SK-N-MC (cell line): ENCODE measurements around the gene NEK1.

Experiments
- DNase-seq: peaks from one replicate; pipeline ENCODE4 v3.0.0-alpha.2; 2011; ENCODE audit warnings: low read depth, low spot score
- H3K27ac ChIP-seq: fragments of 200-600 bp; sonication (generic); 2 replicates; pipeline ENCODE4 v1.5.1; 2016; ENCODE audit warnings: mixed run types
- H3K36me3 ChIP-seq: fragments of 200-600 bp; sonication (generic); 2 replicates; pipeline ENCODE4 v1.6.1; 2017; ENCODE audit warnings: antibody characterized with exemption, low read length, mixed read lengths; ENCODE audit not compliant: insufficient read depth
- H3K4me3 ChIP-seq: fragments of 200-600 bp; sonication (generic); 2 replicates; pipeline ENCODE4 v1.5.1; 2016
- H3K9ac ChIP-seq: fragments of 200-600 bp; sonication (generic); 2 replicates; pipeline ENCODE4 v1.8.0; 2017; ENCODE audit warnings: mixed run types, mixed read lengths; ENCODE audit not compliant: insufficient read length
- H3K9me3 ChIP-seq: fragments of 200-600 bp; sonication (generic); 2 replicates; pipeline ENCODE4 v1.6.1; 2017; ENCODE audit warnings: low read depth, mild to moderate bottlenecking, antibody characterized with exemption, low read length, moderate library complexity, mixed read lengths
- EZH2 ChIP-seq: fragments of 200-600 bp; sonication (generic); IDR thresholded peaks from one replicate; pipeline ENCODE4 v1.6.1; 2017; ENCODE audit warnings: antibody characterized with exemption
- FOXP2 ChIP-seq: optimal IDR thresholded peaks from 2 replicates; pipeline ENCODE3; 2011; ENCODE audit warnings: mild to moderate bottlenecking, moderate library complexity; ENCODE audit not compliant: insufficient read depth; ENCODE audit errors: extremely low read length, control extremely low read depth
- POLR2AphosphoS5 ChIP-seq: IDR thresholded peaks from 2 replicates; pipeline ENCODE4 v1.6.1; 2012; ENCODE audit warnings: mild to moderate bottlenecking, low read depth, low read length, borderline replicate concordance

NEK1 gene

DNA sequence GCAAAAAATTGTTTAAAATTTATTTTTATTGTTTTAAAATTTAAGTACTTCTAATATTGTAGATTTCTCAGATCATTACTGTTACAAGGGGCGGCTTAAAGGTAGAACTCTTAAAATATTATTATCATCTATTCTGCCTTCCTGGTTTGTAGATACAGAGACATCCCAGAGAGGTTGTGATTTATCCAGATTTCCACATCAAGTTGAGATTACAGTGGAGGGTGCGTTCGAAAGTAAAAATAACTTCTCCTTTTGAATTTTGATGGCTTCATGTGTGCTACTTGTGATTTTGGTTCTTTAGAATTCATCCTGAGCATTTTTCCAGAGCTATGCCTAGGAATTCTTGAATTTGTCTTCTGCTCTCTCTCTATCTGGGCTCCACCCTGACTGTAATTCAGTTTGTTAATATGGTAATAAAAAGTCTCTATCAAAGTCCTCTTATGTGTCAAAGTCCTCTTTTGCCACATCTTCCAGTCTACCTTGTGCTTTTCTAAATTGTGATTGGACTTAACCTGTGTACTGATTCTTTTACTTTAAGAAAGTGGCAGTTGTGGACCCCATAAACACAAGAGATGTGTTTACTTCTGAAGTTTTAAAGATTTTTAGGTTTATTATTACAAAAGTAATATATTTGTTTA lies 45.2 kb upstream of the NEK1 start:
- Histone ChIP-seq H3K36me3 (peaks cover 10% of the 10 kb centered on the region), H3K27ac (peak overlapping the region; percentile 75), H3K9ac (peak overlapping the region; percentile 62), H3K9me3 (no peaks in the 10 kb centered on the region), H3K4me3 (peak overlapping the region; percentile 39; the same call in 1 of the 2 replicates)
- no peak for DNase-seq
- TF ChIP-seq EZH2, result no peak
- no peak for TF ChIP-seq FOXP2

DNA sequence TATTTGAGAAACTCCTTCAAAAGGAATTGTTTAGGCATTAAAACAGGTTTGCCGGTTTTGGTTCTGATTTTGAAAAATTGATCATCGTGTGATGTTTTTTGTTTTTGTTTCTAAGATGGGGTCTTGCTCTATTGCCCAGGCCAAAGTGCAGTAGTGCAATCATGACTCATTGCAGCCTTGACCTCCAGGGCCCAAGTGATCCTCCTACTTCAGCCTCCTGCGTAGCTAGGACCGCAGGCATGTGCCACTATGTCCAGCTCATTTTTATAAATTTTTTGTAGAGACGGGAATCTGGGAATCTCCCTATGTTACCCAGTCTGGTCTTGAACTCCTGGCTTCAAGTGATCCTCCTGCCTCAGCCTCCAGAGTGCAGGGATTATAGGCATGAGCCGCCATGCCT lies 43.0 kb upstream of the NEK1 start:
- Histone ChIP-seq H3K4me3 (no peak overlapping the region), H3K36me3 (peaks cover 13% of the 10 kb centered on the region), H3K27ac (peak overlapping the region; percentile 89), H3K9ac (no peak overlapping the region), H3K9me3 (no peaks in the 10 kb centered on the region)
- TF ChIP-seq POLR2AphosphoS5 (no peak), FOXP2 (no peak), EZH2 (no peak)
- DNase-seq, result no peak

DNA sequence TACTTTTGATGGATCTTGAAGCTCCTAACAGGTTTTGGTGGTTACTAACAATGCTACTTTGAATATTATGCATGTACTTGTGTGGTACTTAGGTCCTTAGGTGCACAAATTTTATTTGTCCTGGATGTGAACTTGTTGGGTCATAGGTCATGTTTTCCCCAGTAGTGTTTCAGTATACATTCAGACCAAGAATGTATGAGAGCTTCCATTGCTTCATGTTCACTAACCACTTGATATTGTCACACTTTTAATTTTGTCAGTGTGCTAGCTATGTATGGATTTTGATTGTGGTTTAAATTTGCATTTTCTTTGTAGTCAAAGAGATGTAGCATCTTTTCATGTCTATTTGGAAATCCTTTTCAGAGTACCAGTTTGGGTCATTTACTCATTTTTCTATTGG lies 40.2 kb upstream of the NEK1 start:
- no peak overlapping the region for H3K27ac ChIP-seq

DNA sequence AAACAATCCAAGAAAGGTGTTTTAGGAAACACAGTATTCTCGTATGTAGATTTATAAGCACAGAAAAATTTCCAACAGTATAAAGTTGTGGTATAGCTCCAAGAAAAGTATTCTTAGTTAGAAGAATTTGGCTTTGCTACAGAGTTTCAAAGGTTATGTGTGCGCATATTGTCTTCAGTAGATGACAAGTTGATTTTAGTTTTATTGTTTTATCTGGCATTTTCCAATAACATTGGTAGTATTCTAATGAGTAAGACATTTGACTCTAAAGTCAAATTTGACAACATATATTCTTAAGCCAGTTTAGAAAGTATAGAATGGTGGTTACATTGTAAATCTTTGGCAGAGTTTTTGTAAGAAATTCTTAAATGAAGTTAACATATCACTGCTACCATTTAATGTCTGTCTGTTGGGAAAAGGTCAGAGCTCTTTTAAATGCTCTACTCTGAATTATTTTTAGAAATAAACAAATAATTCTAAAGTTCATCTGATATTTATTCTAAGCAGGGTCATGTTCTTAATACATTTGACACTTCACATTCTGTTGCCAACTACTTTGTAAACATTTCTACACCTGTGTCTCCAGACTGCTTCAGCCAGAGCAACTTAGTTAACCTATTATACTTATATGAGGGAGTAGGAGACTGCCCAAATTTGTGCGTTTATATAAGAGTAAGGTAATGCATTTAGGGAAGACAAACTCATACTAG lies 38.0 kb upstream of the NEK1 start:
- DNase-seq, result no peak
- Histone ChIP-seq H3K9me3 (no peaks in the 10 kb centered on the region), H3K36me3 (peaks cover 3% of the 10 kb centered on the region; the same call in 1 of the 2 replicates), H3K4me3 (no peak overlapping the region), H3K9ac (no peak overlapping the region), H3K27ac (peak overlapping the region; percentile 60; the same call in 1 of the 2 replicates)
- TF ChIP-seq POLR2AphosphoS5, result no peak
- no peak for TF ChIP-seq FOXP2
- no peak for TF ChIP-seq EZH2

More for the DNA sequence above, 40.2 kb upstream of the NEK1 start:
- H3K9me3 ChIP-seq, result no peaks in the 10 kb centered on the region
- no peak for TF ChIP-seq FOXP2
- TF ChIP-seq POLR2AphosphoS5, result no peak
- no peak for TF ChIP-seq EZH2
- no peak overlapping the region for H3K9ac ChIP-seq
- no peak for DNase-seq
- H3K36me3 ChIP-seq, result peaks cover 13% of the 10 kb centered on the region
- no peak overlapping the region for H3K4me3 ChIP-seq

DNA sequence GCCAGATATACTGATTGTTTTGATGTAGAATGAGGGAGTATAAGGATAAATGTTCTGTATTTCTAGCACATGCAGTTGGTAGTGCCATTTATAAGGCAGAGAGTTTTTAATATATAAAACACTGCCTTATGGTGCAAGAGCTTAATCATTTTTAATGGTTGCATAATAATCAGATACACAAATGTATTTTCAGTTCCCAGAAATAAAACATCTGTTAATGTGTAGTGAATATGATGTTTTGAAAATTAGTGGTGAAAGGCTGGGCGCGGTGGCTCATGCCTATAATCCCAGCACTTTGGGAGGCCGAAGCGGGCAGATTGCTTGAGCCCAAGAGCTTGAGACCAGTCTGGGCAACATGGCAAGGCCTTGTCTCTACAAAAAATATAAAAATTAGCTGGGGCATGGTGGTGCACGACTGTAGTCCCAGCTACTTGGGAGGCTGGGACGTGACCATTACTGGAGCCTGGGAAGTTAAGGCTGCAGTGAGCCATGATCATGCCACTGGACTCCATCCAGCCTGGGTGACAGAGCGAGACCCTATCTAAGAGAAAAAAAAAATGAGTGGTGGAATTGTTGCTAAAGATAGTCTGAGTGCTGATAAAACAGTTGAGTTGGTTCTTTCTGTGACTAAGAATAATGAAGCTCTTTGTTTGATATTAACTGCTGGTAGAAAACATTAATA lies 37.3 kb upstream of the NEK1 start:
- H3K9me3 ChIP-seq, result no peaks in the 10 kb centered on the region
- TF ChIP-seq POLR2AphosphoS5, result no peak
- TF ChIP-seq EZH2, result no peak
- no peak for TF ChIP-seq FOXP2
- no peak overlapping the region for H3K4me3 ChIP-seq
- peaks cover 6% of the 10 kb centered on the region; the same call in 1 of the 2 replicates for H3K36me3 ChIP-seq
- H3K27ac ChIP-seq, result peak overlapping the region; percentile 60; the same call in 1 of the 2 replicates
- no peak for DNase-seq
- no peak overlapping the region for H3K9ac ChIP-seq

DNA sequence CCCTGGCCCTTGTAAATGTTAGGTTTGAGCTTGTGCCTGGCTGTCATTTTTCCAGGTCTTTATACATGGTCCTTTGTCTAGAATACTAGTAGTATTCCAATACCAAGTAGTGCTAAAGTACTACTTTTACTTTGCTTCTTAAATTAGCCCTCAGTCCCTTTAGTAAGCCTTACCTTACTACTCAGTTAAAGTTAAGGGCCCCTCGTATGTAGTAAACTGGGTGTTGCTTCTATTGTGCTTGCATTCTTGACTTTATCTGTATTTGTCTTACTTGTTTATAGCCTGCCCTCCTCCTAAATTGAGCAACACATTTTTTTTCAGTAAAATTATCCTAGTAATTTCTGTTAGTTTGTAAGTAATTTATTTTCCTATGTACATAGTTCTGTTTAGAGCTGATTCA lies 33.2 kb upstream of the NEK1 start:
- TF ChIP-seq EZH2, result no peak
- no peak for TF ChIP-seq FOXP2
- TF ChIP-seq POLR2AphosphoS5, result no peak
- Histone ChIP-seq H3K9ac (no peak overlapping the region), H3K4me3 (no peak overlapping the region), H3K27ac (no peak overlapping the region), H3K9me3 (no peaks in the 10 kb centered on the region), H3K36me3 (peaks cover 8% of the 10 kb centered on the region; the same call in 1 of the 2 replicates)
- no peak for DNase-seq

DNA sequence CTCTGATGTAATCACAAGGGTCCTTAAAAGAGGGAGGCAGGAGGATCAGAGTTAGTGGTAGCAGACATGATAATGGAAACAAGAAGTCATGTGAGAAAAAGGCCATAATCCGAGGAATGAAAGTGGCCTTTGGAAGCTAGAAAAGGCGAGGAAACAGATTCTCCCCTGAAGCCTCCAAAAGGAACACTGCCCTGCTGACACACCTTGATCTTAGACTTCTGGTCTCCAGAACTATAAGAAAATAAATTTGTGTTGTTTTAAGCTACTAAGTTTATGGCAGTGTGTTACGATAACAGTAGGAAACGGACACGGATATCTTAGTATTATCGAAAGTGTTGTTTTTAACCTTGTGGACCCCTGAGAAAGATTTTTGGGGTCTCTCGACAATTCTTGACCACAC lies 32.4 kb upstream of the NEK1 start:
- TF ChIP-seq POLR2AphosphoS5, result no peak
- TF ChIP-seq FOXP2, result no peak
- no peak for TF ChIP-seq EZH2
- peaks cover 8% of the 10 kb centered on the region; the same call in 1 of the 2 replicates for H3K36me3 ChIP-seq
- H3K4me3 ChIP-seq, result no peak overlapping the region
- no peak overlapping the region for H3K9ac ChIP-seq
- no peak for DNase-seq
- no peaks in the 10 kb centered on the region for H3K9me3 ChIP-seq
- no peak overlapping the region for H3K27ac ChIP-seq

DNA sequence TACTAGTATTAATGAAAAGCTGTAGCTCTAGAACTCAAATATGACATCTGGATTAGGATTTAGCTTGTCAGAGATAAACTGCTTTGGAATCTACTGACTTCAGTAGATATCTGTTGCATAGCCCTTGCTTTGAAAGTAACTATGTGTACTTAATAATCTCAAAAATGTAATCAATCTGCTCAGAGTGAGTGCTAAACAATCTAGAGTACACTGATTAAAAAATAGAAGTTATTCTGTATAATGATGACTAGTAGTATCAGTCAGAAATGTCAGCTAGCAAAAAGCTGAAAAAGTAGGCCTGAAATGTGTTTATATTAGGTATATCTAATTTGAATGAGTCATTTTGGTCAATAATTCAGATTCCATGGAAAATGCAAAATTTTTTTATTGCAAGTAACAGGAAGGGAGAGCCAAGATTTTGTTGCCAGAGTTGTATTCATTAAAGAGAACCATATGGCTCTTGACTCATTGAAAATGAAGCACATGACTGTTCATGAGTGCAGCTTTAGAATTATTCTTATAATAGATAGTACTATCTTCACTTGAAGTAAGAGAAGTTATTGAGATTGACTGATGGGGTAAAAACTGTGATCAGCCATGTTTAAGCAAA lies 28.0 kb upstream of the NEK1 start:
- Histone ChIP-seq H3K4me3 (peak overlapping the region; percentile 55), H3K9ac (peak overlapping the region; percentile 66), H3K27ac (peak overlapping the region; percentile 98), H3K36me3 (peaks cover 27% of the 10 kb centered on the region), H3K9me3 (no peaks in the 10 kb centered on the region)
- peak; percentile 73 for DNase-seq
- TF ChIP-seq FOXP2 (peak; percentile 48), EZH2 (no peak), POLR2AphosphoS5 (peak; percentile 30; the same call in 1 of the 2 replicates)

DNA sequence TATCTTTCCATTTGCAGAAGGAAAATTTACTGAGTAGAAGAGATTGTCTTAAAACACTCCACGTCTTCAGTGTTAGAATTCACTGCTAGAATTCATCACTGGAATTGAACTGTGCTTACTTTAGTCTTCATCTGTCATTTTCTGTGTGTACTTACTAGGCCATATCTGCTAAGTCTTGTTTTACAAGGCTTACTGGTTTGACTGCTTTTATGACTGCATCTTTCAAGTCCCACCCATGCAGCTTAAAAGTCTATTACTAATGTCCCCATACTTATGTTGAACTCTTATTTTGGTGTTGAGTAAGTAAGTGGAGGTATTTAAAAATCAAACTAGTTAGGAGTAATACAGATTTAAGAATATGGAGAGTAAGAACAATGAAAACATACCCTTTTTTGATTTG lies 22.6 kb upstream of the NEK1 start:
- H3K4me3 ChIP-seq, result no peak overlapping the region

More for the DNA sequence above, 22.6 kb upstream of the NEK1 start:
- H3K9ac ChIP-seq, result no peak overlapping the region
- no peak for TF ChIP-seq POLR2AphosphoS5
- no peak for TF ChIP-seq EZH2
- no peak for TF ChIP-seq FOXP2
- DNase-seq, result no peak
- peaks cover 19% of the 10 kb centered on the region for H3K36me3 ChIP-seq
- peak overlapping the region; percentile 91 for H3K27ac ChIP-seq
- H3K9me3 ChIP-seq, result no peaks in the 10 kb centered on the region
